OCI-LY7 (cell line): ENCODE measurements around the gene IQSEC1. TPM values are rescaled to one million over a fixed set of nuclear protein-coding genes. Genes with fewer than 3 reads are reported as not detected.

Source experiments
- BruUV-seq: library from RNA; stranded (reverse); fragments of 400-500 nt; replicated peaks from 2 replicates; lab custom pipeline; 2021; lab: Mats Ljungman, UMichigan
- CTCF ChIA-PET: fragments of 300-600 bp; sonication (Branson Sonifier 250); formaldehyde crosslinking; loops from one replicate; lab custom pipeline; 2022; ENCODE audit warnings: antibody characterized with exemption; ENCODE audit not compliant: unreplicated experiment; lab: Charles Lee
- POLR2A ChIA-PET: fragments of 300-600 bp; sonication (Branson Sonifier 250); formaldehyde crosslinking; loops from one replicate; lab custom pipeline; 2022; ENCODE audit warnings: antibody characterized with exemption; lab: Charles Lee
- DNase-seq: peaks from one replicate; pipeline ENCODE4 v3.0.0-alpha.2; 2015; ENCODE audit warnings: low spot score
- H2AFZ ChIP-seq: fragments of 200-600 bp; sonication (generic), shearing (Covaris generic); 2 replicates; pipeline ENCODE4 v1.6.1; 2014; ENCODE audit warnings: mild to moderate bottlenecking, antibody characterized with exemption, low read length, moderate library complexity
- H3K27ac ChIP-seq: fragments of 200-600 bp; sonication (generic); 2 replicates; pipeline ENCODE4 v1.5.1; 2014; ENCODE audit warnings: mixed run types, low read depth, mild to moderate bottlenecking, moderate library complexity, low read length, inconsistent platforms; ENCODE audit not compliant: poor library complexity, severe bottlenecking
- H3K36me3 ChIP-seq: fragments of 200-600 bp; sonication (generic); 2 replicates; pipeline ENCODE4 v1.6.1; 2014; ENCODE audit warnings: mild to moderate bottlenecking, antibody characterized with exemption, low read length, moderate library complexity, mixed read lengths; ENCODE audit not compliant: insufficient read depth
- H3K4me1 ChIP-seq: fragments of 200-600 bp; sonication (generic); 2 replicates; pipeline ENCODE4 v1.5.1; 2014; ENCODE audit warnings: mild to moderate bottlenecking, low read length; ENCODE audit not compliant: insufficient read depth, poor library complexity, severe bottlenecking
- H3K4me2 ChIP-seq: fragments of 200-600 bp; sonication (generic); 2 replicates; pipeline ENCODE4 v1.6.1; 2014; ENCODE audit warnings: mild to moderate bottlenecking, low read length
- H3K4me3 ChIP-seq: fragments of 200-600 bp; sonication (generic); 2 replicates; pipeline ENCODE4 v1.5.1; 2014; ENCODE audit warnings: mild to moderate bottlenecking, low read depth, low read length; ENCODE audit not compliant: poor library complexity, severe bottlenecking
- H3K79me2 ChIP-seq: fragments of 200-600 bp; sonication (generic); 2 replicates; pipeline ENCODE4 v1.6.1; 2016; ENCODE audit warnings: low read depth, mild to moderate bottlenecking, low read length, moderate library complexity, mixed read lengths; ENCODE audit not compliant: insufficient read depth
- H3K9me2 ChIP-seq: fragments of 200-600 bp; sonication (generic); 2 replicates; pipeline ENCODE4 v1.6.1; 2016; ENCODE audit warnings: mild to moderate bottlenecking, low read length, mixed read lengths; ENCODE audit not compliant: insufficient read depth
- H3K9me3 ChIP-seq: fragments of 200-600 bp; sonication (generic); 2 replicates; pipeline ENCODE4 v1.6.1; 2014; ENCODE audit warnings: mild to moderate bottlenecking, mixed run types, low read length, mixed read lengths
- H4K20me1 ChIP-seq: fragments of 200-600 bp; sonication (generic); 2 replicates; pipeline ENCODE4 v1.6.1; 2014; ENCODE audit warnings: mild to moderate bottlenecking, antibody characterized with exemption, low read length, moderate library complexity, mixed read lengths; ENCODE audit not compliant: insufficient read depth
- CTCF ChIP-seq: fragments of 200-600 bp; sonication (generic); conservative IDR thresholded peaks from 2 replicates; pipeline ENCODE4 v1.5.1; 2014; ENCODE audit warnings: mild to moderate bottlenecking, antibody characterized with exemption, low read length, moderate library complexity, mixed read lengths
- EZH2phosphoT487 ChIP-seq: fragments of 200-600 bp; sonication (generic); IDR thresholded peaks from 2 replicates; pipeline ENCODE4 v1.6.1; 2018; ENCODE audit warnings: low read depth, borderline replicate concordance, mild to moderate bottlenecking, mixed run types, antibody characterized with exemption, low read length, moderate library complexity, mixed read lengths
- intact Hi-C: fragments of 100-400 bp; cut with micrococcal nuclease; formaldehyde crosslinking; loops from one replicate; pipeline ENCODE4 v1.10.0; 2022; ENCODE audit not compliant: unreplicated experiment
- total RNA-seq, 2 experiments: library from RNA; depleted of rRNA in 1 of 2; stranded (reverse); fragments of >200 nt in 1 of 2; shearing (Covaris generic) in 1 of 2; gene quantifications; 2 replicates each; pipeline ENCODE4 v1.2.3, GENCODE V29; 2014 to 2022

Gene IQSEC1
- total RNA-seq, 2 experiments from 2014 or later = 25.2 to 70.1 TPM

- peak overlapping the region; percentile 93 for H3K4me2 ChIP-seq
- no peaks in the 10 kb centered on the region for H4K20me1 ChIP-seq
- no peak for DNase-seq
- no peak overlapping the region for H2AFZ ChIP-seq
- no peaks in the 10 kb centered on the region for H3K9me2 ChIP-seq
- POLR2A ChIA-PET = interaction anchor here (0.5 to 2.8 kb wide), 5 partner anchors 10 to 227 kb away, joined by 3 to 10 read pairs (median 5); no protein-coding TSS in a partner anchor
- peaks cover 100% of the 10 kb centered on the region for H3K4me1 ChIP-seq
- H3K9me3 ChIP-seq = no peaks in the 10 kb centered on the region
- peak overlapping the region; percentile 58 for H3K4me3 ChIP-seq
- H3K36me3 ChIP-seq = peaks cover 16% of the 10 kb centered on the region; the same call in 1 of the 2 replicates
- H3K27ac ChIP-seq = peak overlapping the region; percentile 97
- H3K79me2 ChIP-seq = peaks cover 90% of the 10 kb centered on the region
- CTCF ChIA-PET = no interaction called here
- no peak for TF ChIP-seq CTCF
- no peak for TF ChIP-seq EZH2phosphoT487
- TSS peak; percentile 71 for BruUV-seq
- intact Hi-C loops = loop anchor here (10.0 kb wide), 1 partner anchor 1675 kb away; no protein-coding TSS in a partner anchor
Measured at GRCh38 chr3:13009946-13010315, 63.3 kb downstream of the IQSEC1 start.

GRCh38 chr3:13009132-13009945 lies 63.9 kb downstream of the IQSEC1 start:
- TF ChIP-seq EZH2phosphoT487 = no peak
- TF ChIP-seq CTCF = no peak
- Histone ChIP-seq H3K9me2 (no peaks in the 10 kb centered on the region), H4K20me1 (no peaks in the 10 kb centered on the region), H3K4me1 (peaks cover 100% of the 10 kb centered on the region), H3K9me3 (no peaks in the 10 kb centered on the region), H3K36me3 (peaks cover 16% of the 10 kb centered on the region; the same call in 1 of the 2 replicates), H3K4me2 (peak overlapping the region; percentile 93), H3K79me2 (peaks cover 90% of the 10 kb centered on the region), H3K27ac (peak overlapping the region; percentile 97), H2AFZ (no peak overlapping the region), H3K4me3 (peak overlapping the region; percentile 58)
- intact Hi-C loops = no loop called here
- CTCF ChIA-PET = interaction anchor here (1.1 kb wide), 1 partner anchor 10 kb away, joined by 3 read pairs; no protein-coding TSS in a partner anchor
- BruUV-seq = no TSS peak
- POLR2A ChIA-PET = interaction anchor here (0.5 to 2.8 kb wide), 4 partner anchors 9 to 228 kb away, joined by 3 to 10 read pairs (median 6); no protein-coding TSS in a partner anchor
- peak; percentile 88 for DNase-seq
